ENCODE data around the gene NECTIN4. TPM values are rescaled to one million over a fixed set of nuclear protein-coding genes. Genes with fewer than 3 reads are reported as not detected.

The NECTIN4 gene
- polyA plus RNA-seq, 1 of the 3 experiments (the other 2 are of a cell fraction), result 0.59 TPM

- H3K27me3 ChIP-seq (ENCODE audit: insufficient read depth), result no peaks in the 10 kb centered on the region
- no peak overlapping the region for H3K4me3 ChIP-seq (ENCODE audit: low read depth in 2 of 2, low read length in 1 of 2)
- peak overlapping the region in 1 of 2 experiments; percentile 45; a peak in 2 of 4 replicates for H3K27ac ChIP-seq (ENCODE audit: low read depth in 2 of 2, low read length in 1 of 2)
- H3K9me2 ChIP-seq, result no peaks in the 10 kb centered on the region
- POLR2A ChIA-PET, result no interaction called here
- no peaks in the 10 kb centered on the region for H3K9me3 ChIP-seq
- H3K36me3 ChIP-seq (replicated peaks in 1 of 2; ENCODE audit: control insufficient read depth in 1 of 2, insufficient read depth in 2 of 2, low read length in 1 of 2), result peaks cover 13 to 20% of the 10 kb centered on the region in 2 experiments
- DNase-seq, result no peak
- peaks cover 93% of the 10 kb centered on the region for H3K79me2 ChIP-seq (ENCODE audit: insufficient read depth)
- H4K20me1 ChIP-seq (ENCODE audit: insufficient read depth), result peaks cover 45% of the 10 kb centered on the region
- peaks cover 19 to 25% of the 10 kb centered on the region in 2 experiments; a peak in 3 of 4 replicates for H3K4me1 ChIP-seq (ENCODE audit: control insufficient read depth in 1 of 2, insufficient read depth in 2 of 2, low read depth in 1 of 2, low read length in 1 of 2)
- WGBS (ENCODE audit: low lambda C conversion rate), result 61% methylated on average over 12 of the region's 12 CpGs
- no peak overlapping the region for H3K9ac ChIP-seq
- CTCF ChIA-PET, result interaction anchor here (2.2 kb wide), 1 partner anchor 18 kb away, joined by 6 read pairs; no protein-coding TSS in a partner anchor
- TF ChIP-seq TCF12 (IDR thresholded peaks at IDR 0.05) (peak; percentile 76), IRF3 (IDR thresholded peaks at IDR 0.05; ENCODE audit: low read depth, low read length) (no peak), PBX3 (IDR thresholded peaks at IDR 0.05) (0 out of 2 replicates have a peak, but pooled peaks have one; percentile 2), FOSL2 (IDR thresholded peaks at IDR 0.05; ENCODE audit: borderline replicate concordance, low read depth) (peak; percentile 72), TEAD4 (IDR thresholded peaks at IDR 0.05; ENCODE audit: borderline replicate concordance, insufficient read depth) (no peak), GABPA (IDR thresholded peaks at IDR 0.05; ENCODE audit: low read depth) (no peak), NFIC (IDR thresholded peaks at IDR 0.05; ENCODE audit: borderline replicate concordance) (peak; percentile 59; the same call in 1 of the 2 replicates), MAX (IDR thresholded peaks at IDR 0.05; ENCODE audit: low read depth) (peak; percentile 50; the same call in 1 of the 2 replicates), JUND (IDR thresholded peaks at IDR 0.05) (peak; percentile 61), EP300 (IDR thresholded peaks at IDR 0.05; ENCODE audit: borderline replicate concordance in 1 of 2, low read depth in 1 of 2, low read length in 1 of 2) (peak in 1 of 2 experiments; percentile 31; a peak in 1 of 4 replicates), GATA2 (CRISPR knock-in tag; IDR thresholded peaks at IDR 0.05) (no peak), YY1 (IDR thresholded peaks at IDR 0.05; ENCODE audit: low read depth) (no peak), POLR2AphosphoS5 (IDR thresholded peaks at IDR 0.05; ENCODE audit: low read depth, low read length) (peak; percentile 29; the same call in 1 of the 2 replicates), RFX5 (IDR thresholded peaks at IDR 0.05; ENCODE audit: low read length) (no peak)
- H3K4me2 ChIP-seq, result peak overlapping the region; percentile 92
- H2AFZ ChIP-seq (ENCODE audit: low read depth), result no peak overlapping the region
- H3F3A ChIP-seq (replicated peaks; ENCODE audit: insufficient read depth), result peaks cover 15% of the 10 kb centered on the region
Observed at GRCh38 chr1:161115132-161115711, 25.9 kb upstream of the NECTIN4 start.

- Histone ChIP-seq H3K27me3 (ENCODE audit: insufficient read depth) (no peaks in the 10 kb centered on the region), H2AFZ (ENCODE audit: low read depth) (no peak overlapping the region), H3K4me3 (ENCODE audit: low read depth in 2 of 2, low read length in 1 of 2) (no peak overlapping the region), H3K36me3 (replicated peaks in 1 of 2; ENCODE audit: control insufficient read depth in 1 of 2, insufficient read depth in 2 of 2, low read length in 1 of 2) (peaks cover 7 to 24% of the 10 kb centered on the region in 2 experiments), H3F3A (replicated peaks; ENCODE audit: insufficient read depth) (peaks cover 12% of the 10 kb centered on the region), H3K9ac (no peak overlapping the region), H3K27ac (ENCODE audit: low read depth in 2 of 2, low read length in 1 of 2) (peak overlapping the region in 1 of 2 experiments; percentile 39; a peak in 1 of 4 replicates), H3K9me3 (no peaks in the 10 kb centered on the region), H4K20me1 (ENCODE audit: insufficient read depth) (peaks cover 50% of the 10 kb centered on the region), H3K4me2 (no peak overlapping the region), H3K9me2 (no peaks in the 10 kb centered on the region), H3K4me1 (ENCODE audit: control insufficient read depth in 1 of 2, insufficient read depth in 2 of 2, low read depth in 1 of 2, low read length in 1 of 2) (peaks cover 13 to 20% of the 10 kb centered on the region in 2 experiments; a peak in 3 of 4 replicates), H3K79me2 (ENCODE audit: insufficient read depth) (peaks cover 100% of the 10 kb centered on the region)
- DNase-seq, result no peak
- WGBS (ENCODE audit: low lambda C conversion rate), result 83% methylated on average over 2 of the region's 2 CpGs
- ChIA-PET POLR2A (no interaction called here), CTCF (interaction anchor here (2.2 kb wide), 1 partner anchor 17 kb away, joined by 6 read pairs; no protein-coding TSS in a partner anchor)
- no peak for TF ChIP-seq ZBTB33 (IDR thresholded peaks at IDR 0.05; ENCODE audit: borderline replicate concordance, low read depth)
- TF ChIP-seq IRF3 (IDR thresholded peaks at IDR 0.05; ENCODE audit: low read depth, low read length), result no peak
- TF ChIP-seq NFIC (IDR thresholded peaks at IDR 0.05; ENCODE audit: borderline replicate concordance), result no peak
- TF ChIP-seq USF2 (IDR thresholded peaks at IDR 0.05; ENCODE audit: borderline replicate concordance, low read depth, low read length), result no peak
- no peak for TF ChIP-seq GABPA (IDR thresholded peaks at IDR 0.05; ENCODE audit: low read depth)
- TF ChIP-seq POLR2AphosphoS5 (IDR thresholded peaks at IDR 0.05; ENCODE audit: low read depth, low read length), result no peak
- TF ChIP-seq TCF12 (IDR thresholded peaks at IDR 0.05), result no peak
- no peak for TF ChIP-seq RAD21 (IDR thresholded peaks at IDR 0.05; ENCODE audit: low read length)
- no peak for TF ChIP-seq TEAD4 (IDR thresholded peaks at IDR 0.05; ENCODE audit: borderline replicate concordance, insufficient read depth)
- no peak for TF ChIP-seq EZH2phosphoT487 (IDR thresholded peaks at IDR 0.05; ENCODE audit: borderline replicate concordance, low read depth)
- no peak for TF ChIP-seq FOXM1 (IDR thresholded peaks at IDR 0.05; ENCODE audit: low read depth)
- no peak for TF ChIP-seq GATA2 (CRISPR knock-in tag; IDR thresholded peaks at IDR 0.05)
Observed at GRCh38 chr1:161114556-161114955, 25.2 kb upstream of the NECTIN4 start.

All from SK-N-SH (cell line).